H1 (cell line): ENCODE measurements around the gene NTPCR. TPM values are rescaled to one million over a fixed set of nuclear protein-coding genes. Genes with fewer than 3 reads are reported as not detected.

Source experiments
- EZH2 ChIP-seq: fragments of 200-600 bp; sonication (generic); IDR thresholded peaks from 2 replicates; pipeline ENCODE4 v1.7.1; 2012; ENCODE audit warnings: low read depth, mild to moderate bottlenecking, moderate library complexity, low read length, inconsistent platforms; ENCODE audit not compliant: severe bottlenecking
- KDM1A ChIP-seq: fragments of 200-600, 300-600 bp; sonication (generic); IDR thresholded peaks from 2 replicates; pipeline ENCODE4 v1.7.1; 2016; ENCODE audit warnings: mild to moderate bottlenecking, low read length, borderline replicate concordance
- RFX5 ChIP-seq: IDR thresholded peaks from 2 replicates; pipeline ENCODE4 v1.6.1; 2011; ENCODE audit warnings: low read depth, low read length, improper control_type of control experiment, borderline replicate concordance
- SIRT6 ChIP-seq: IDR thresholded peaks from one replicate; pipeline ENCODE4 v1.7.1; 2012; ENCODE audit warnings: low read length, inconsistent platforms
- SP2 ChIP-seq: IDR thresholded peaks from 2 replicates; pipeline ENCODE4 v1.6.1; 2012; ENCODE audit warnings: mild to moderate bottlenecking, low read length, inconsistent platforms
- SRF ChIP-seq: IDR thresholded peaks from 2 replicates; pipeline ENCODE4 v1.6.1; 2011; ENCODE audit warnings: mild to moderate bottlenecking, low read depth, low read length, moderate library complexity
- polyA plus RNA-seq, 7 experiments: library from polyadenylated mRNA; depleted of rRNA in 3 of 7; stranded (reverse) in 5 of 7; unstranded in 2 of 7; fragments of >200 nt in 5 of 7; fragments of 200-250 nt in 2 of 7; gene quantifications; 1 replicate in 5 of 7; 2 replicates in 1 of 7; 4 replicates in 1 of 7; pipeline versions ENCODE4 v1.2.1 to v1.2.3, GENCODE V29; 2011 to 2013; ENCODE audit warnings: missing spikeins in 2 of 7, mixed read lengths in 2 of 7
- total RNA-seq: library from RNA; stranded (reverse); fragmentation: NEBNext Ultra II Directional; extraction: Animal tissue kit (Norgen Biotek cat#: 25700); gene quantifications from 2 replicates; pipeline ENCODE4 v1.2.1, GENCODE V29; 2021

The NTPCR gene
- total and polyA plus RNA-seq, 2 of the 8 experiments (the other 6 are each of a cell fraction or from before 2014, with no cell fraction given): 22.6 to 73.1 TPM

GRCh38 chr1:233033361-233033760 lies 83.0 kb downstream of the NTPCR start (continued):
- TF ChIP-seq KDM1A (no peak), SIRT6 (no peak), RFX5 (no peak), SP2 (no peak), SRF (no peak), EZH2 (no peak)
- TF ChIP-seq, all 59 proteins: peak for 0

Other genes starting within 250 kb of the NTPCR start
- gene MAP10, start 145.2 kb upstream of the NTPCR start, total RNA-seq: 3.5 TPM in 2 replicates
- 1.5 and 2.4 TPM in 2 replicates for gene MAP10, start 145.2 kb upstream of the NTPCR start, polyA plus RNA-seq (2011; rRNA removed)